Measurements from ENCODE around the gene PCDHAC1.
"Not testable (repeated sequence)": the region's sequence is repeated elsewhere in the genome, so short reads cannot be mapped to it uniquely, and the experiment has no call there.

PCDHAC1 gene, protein sequence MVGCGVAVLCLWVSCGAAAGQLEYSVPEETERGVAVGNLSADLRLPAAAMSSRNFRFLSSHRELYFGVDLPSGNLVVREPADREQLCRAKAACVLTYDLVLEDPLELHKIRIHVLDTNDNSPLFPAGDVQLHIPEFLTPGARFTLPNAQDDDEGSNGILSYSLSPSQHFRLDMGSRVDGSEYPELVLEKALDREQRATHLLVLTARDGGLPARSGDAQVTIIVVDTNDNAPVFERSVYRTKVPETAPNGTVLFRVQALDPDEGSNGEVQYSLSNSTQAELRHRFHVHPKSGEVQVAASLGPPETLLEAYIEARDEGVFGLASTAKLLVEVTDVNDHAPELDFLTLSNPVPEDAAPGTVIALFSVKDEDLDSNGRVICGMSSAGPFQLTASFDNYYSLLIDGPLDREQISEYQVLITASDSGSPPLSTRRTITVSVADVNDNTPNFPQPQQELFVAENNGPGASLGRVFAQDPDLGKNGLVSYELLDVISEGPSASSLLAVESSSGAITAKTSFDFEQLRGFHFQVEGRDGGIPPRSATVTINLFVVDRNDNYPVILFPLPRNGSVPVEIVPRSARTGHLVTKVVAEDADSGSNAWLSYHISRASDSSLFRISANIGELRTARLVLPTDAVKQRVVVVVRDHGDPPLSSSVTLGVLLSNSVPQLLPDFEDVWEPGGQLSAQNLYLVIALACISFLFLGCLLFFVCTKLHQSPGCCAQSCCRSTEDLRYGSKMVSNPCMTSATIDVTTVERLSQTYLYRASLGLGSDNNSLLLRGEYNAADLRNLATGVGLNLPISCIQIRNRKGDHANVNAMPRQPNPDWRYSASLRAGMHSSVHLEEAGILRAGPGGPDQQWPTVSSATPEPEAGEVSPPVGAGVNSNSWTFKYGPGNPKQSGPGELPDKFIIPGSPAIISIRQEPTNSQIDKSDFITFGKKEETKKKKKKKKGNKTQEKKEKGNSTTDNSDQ

DNA sequence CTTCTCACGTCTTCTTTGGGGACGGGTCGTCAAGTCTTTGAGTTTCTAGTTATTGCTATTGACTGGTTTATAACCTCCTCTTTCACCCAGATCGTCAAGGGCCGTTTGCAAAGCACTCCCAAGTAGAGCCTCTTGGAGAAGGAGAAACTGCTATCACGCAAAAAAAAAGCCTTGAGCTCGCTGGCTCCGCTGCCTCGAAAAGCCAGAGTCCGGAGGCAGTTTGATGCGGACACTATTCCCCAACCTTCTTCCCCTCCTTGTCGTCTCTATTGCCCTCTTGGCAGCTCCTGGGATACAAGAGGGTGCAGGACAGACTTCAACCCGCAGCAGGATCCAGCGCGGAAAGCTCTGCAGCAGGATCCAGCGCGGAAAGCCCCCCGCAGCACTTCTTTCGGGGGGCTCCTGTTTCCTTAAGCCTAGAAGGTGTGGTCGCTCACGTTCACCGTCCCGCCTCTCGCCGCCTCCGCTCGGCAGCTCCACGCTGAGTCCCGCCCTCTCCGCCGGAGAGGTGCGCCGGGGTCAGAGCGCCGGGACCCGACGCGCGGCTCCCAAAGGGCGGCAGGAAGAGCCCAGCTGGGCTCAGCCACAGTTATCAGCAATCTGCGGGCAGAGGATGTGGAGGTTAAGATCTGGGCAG, at the start of gene PCDHAC1:
Gene PCDHAC1, plus strand, starts transcription at position 494 of the 637 bp plus-strand sequence. CDS start 594 bp downstream, outside the sequence.
- DNase-seq (ENCODE audit: low spot score) = no peak

DNA sequence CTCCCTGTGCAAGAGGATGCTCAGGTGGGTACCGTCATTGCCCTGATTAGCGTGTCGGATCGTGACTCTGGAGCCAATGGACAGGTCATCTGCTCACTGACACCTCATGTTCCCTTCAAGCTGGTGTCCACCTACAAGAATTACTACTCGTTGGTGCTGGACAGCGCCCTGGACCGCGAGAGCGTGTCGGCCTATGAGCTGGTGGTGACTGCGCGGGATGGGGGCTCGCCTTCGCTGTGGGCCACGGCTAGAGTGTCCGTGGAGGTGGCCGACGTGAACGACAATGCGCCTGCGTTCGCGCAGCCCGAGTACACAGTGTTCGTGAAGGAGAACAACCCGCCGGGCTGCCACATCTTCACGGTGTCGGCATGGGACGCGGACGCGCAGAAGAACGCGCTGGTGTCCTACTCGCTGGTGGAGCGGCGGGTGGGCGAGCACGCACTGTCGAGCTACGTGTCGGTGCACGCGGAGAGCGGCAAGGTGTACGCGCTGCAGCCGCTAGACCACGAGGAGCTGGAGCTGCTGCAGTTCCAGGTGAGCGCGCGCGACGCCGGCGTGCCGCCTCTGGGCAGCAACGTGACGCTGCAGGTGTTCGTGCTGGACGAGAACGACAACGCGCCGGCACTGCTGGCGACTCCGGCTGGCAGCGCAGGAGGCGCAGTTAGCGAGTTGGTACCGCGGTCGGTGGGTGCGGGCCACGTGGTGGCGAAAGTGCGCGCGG, 49.4 kb upstream of the PCDHAC1 start:
- not testable (repeated sequence) for DNase-seq (ENCODE audit: low spot score)

DNA sequence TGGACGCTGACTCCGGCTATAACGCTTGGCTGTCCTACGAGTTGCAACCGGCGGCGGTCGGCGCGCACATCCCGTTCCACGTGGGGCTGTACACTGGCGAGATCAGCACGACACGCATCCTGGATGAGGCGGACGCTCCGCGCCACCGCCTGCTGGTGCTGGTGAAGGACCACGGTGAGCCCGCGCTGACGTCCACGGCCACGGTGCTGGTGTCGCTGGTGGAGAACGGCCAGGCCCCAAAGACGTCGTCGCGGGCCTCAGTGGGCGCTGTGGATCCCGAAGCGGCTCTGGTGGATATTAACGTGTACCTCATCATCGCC, 48.9 kb upstream of the PCDHAC1 start:
- DNase-seq (ENCODE audit: low spot score) = no peak

DNA sequence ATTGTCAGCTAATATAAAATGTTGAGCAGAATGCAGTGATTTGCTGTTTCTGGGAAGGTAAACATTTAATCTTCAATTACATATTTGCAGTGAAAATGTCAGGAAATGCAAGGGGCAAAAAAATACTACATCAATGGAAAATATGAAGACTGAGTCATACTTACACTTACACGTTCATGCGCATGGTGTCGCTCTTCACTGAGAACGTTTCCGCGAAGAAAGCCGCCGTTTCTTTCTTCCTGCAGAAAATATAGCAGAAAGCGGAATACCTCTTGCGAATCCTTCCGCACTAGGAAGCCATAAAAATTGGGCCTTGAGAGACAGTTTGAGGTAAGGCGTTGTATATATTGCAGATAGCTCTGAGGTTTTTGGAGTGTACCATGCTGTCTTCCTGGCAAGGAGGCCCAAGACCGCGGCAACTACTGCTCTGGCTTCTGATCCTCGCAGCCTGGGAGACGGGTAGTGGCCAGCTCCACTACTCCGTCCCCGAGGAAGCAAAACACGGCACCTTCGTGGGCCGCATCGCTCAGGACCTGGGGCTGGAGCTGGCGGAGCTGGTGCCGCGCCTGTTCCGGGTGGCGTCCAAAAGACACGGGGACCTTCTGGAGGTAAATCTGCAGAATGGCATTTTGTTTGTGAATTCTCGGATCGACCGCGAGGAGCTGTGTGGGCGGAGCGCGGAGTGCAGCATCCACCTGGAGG, 44.1 kb upstream of the PCDHAC1 start, which contains the start of gene PCDHA13:
Gene PCDHA13, plus strand, starts transcription at position 236 of the 702 bp plus-strand sequence. Its CDS starts 145 bp downstream, at position 381.
- DNase-seq (ENCODE audit: low spot score) = no peak

DNA sequence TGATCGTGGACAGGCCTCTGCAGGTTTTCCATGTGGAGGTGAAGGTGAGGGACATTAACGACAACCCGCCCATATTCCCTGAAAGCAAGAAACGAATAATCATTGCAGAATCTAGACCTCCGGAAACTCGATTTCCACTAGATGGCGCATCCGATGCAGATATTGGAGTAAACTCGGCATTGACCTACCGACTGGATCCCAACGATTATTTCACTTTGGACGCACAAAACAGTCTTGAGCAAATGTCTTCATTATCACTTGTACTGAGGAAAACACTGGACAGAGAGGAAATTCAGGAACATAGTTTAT, 43.6 kb upstream of the PCDHAC1 start:
- DNase-seq (ENCODE audit: low spot score) = no peak

DNA sequence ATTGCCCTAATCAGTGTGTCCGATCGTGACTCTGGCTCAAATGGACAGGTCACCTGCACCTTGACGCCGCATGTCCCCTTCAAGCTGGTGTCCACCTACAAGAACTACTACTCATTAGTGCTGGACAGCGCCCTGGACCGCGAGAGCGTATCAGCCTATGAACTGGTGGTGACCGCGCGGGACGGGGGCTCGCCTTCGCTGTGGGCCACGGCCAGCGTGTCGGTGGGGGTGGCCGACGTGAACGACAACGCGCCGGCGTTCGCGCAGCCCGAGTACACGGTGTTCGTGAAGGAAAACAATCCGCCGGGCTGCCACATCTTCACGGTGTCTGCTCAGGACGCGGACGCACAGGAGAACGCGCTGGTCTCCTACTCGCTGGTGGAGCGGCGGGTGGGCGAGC, 42.7 kb upstream of the PCDHAC1 start:
- no peak for DNase-seq (ENCODE audit: low spot score)

DNA sequence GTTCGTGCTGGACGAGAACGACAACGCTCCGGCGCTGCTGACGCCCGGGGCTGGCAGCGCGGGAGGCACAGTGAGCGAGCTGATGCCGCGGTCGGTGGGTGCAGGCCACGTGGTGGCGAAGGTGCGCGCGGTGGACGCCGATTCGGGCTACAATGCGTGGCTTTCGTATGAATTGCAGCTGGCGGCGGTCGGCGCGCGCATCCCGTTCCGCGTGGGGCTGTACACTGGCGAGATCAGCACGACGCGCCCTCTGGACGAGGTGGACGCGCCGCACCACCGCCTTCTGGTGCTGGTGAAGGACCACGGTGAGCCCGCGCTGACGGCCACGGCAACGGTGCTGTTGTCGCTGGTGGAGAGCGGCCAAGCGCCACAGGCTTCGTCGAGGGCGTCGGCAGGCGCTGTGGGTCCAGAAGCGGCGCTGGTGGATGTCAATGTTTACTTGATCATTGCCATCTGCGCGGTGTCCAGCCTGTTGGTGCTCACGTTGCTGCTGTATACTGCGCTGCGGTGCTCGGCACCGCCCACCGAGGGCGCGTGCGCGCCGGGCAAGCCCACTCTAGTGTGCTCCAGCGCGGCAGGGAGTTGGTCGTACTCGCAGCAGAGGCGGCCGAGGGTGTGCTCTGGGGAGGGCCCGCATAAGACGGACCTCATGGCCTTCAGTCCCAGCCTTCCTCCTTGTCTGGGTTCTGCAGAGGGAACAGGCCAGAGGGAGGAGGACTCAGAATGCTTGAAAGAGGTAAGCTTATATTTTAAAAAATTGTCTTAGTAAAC, 42.0 kb upstream of the PCDHAC1 start:
- DNase-seq (ENCODE audit: low spot score) = no peak

DNA sequence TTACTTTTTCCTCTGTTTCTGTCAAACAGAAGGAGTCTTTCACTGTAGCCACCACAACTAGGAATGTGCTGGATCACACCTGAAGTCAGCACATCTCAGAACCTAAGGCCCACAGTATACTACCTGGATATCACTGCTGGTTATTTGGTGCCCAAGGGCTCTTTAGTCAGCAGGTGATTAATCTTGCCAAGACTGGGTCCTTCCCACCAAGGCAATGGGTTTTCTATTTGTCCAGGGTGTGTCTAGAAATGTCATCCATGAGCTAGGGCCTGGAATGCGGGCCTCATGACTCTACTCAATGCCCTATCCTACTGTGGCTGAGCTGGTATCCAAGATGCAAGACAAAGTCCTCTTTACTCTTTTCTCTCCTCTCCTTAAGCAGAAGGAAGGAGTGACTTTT, 9.8 kb upstream of the PCDHAC1 start:
- no peak for DNase-seq (ENCODE audit: low spot score)

DNA sequence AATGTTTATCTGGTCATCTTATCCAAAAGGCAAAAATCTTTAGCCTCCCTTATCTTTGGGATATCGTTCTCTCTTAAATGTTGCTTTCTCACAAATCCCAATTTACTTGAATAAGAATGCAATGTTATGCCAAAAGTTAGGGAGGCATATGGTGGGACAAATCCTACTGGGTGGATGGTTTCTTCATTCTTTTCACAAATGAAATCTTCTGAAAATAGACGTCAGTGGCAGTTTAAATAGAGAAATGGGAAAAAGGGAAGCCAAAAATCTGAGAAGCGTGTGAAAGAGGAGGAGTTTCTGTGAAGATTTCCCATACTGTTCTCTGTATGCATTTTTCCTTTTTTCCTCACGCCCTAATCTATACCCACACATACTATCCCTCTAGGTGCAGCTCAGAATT, 2.5 kb upstream of the PCDHAC1 start:
- no peak for DNase-seq (ENCODE audit: low spot score)

DNA sequence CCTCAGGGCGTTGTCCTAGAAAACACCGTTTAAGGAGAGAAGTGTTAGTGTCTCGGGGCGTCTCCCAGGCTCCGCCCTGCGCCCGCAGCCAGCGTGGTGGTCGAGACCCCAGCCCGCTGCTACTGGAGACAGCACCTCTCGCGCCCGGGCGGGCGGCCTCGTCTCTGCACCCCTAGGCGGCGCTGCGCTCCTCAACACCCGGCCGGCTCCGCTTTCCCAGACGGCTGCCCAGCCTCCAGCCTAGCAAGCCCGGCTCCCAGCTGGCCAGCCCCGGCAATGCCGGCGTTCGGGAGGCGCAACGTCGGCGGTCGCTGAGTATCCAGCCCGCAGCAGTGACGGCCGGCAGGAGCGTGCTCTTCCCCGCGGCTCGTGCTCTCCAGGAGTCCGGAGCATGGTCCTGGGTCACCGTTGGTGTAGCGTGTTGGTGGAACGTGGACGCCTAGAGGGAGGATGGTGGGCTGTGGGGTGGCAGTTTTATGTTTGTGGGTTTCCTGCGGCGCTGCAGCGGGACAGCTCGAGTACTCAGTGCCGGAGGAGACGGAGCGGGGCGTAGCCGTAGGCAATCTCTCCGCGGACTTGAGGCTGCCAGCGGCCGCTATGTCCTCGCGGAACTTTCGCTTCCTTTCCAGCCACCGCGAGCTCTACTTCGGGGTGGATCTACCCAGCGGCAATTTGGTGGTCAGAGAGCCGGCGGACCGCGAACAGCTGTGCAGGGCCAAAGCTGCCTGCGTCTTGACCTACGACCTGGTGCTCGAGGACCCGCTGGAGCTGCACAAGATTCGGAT, 536 bp downstream of the PCDHAC1 start:
- peak; percentile 78 for DNase-seq (ENCODE audit: low spot score)

DNA sequence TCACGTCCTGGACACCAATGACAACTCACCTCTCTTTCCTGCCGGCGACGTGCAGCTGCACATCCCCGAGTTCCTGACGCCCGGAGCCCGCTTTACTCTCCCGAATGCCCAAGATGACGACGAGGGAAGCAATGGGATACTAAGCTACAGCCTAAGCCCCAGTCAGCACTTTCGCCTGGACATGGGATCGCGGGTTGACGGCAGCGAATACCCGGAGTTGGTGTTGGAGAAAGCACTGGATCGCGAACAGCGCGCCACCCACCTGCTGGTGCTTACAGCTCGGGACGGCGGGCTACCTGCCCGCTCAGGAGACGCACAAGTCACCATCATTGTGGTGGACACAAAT, 1.1 kb downstream of the PCDHAC1 start:
- DNase-seq (ENCODE audit: low spot score) = no peak

DNA sequence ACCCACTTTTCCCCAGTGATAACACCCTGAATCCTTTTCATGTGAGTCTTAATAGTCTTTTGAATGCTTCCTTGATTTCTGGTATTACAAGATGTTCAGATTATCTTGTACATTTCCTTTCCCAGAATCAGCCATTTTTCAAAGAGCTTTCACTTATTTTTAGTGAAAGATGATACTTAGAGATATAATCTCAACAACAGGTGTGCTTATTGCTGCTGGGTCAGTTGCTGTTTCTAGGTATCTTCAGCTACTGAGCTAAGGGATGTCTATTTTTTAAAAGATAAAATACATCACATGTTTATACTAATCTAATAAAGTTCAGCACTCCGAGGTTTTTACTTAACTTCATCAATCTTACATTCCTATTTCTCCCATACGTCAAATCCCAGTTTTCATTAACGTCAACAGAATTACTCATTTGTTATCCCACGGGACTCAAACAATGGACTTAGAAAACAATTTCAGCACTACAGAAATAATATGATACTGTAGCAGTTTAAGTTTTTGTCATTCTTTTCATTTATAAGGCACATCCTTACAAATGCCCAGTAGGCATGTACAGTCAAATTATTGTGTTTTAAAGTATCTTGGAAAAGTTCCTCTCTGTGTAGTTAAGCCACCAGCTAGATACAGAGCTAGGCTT, 9.0 kb downstream of the PCDHAC1 start:
- no peak for DNase-seq (ENCODE audit: low spot score)

DNA sequence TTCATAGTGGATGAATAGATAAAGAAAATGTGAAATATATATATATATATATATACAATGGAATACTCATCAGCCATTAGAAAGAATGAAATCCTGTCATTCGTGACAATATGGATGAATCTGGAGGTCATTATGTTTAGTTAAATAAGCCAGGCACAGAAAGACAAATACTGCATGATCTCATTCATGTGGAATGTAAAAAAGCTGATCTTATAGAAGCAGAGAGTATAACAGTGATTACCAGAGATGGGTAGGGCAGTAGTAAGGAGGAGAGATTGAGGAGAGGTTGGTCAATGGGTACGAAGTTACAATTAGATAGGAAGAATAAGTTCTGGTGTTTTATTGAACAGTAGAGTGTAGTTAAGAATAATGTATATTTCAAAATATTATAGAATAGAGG, 20.5 kb downstream of the PCDHAC1 start:
- DNase-seq (ENCODE audit: low spot score) = no peak

DNA sequence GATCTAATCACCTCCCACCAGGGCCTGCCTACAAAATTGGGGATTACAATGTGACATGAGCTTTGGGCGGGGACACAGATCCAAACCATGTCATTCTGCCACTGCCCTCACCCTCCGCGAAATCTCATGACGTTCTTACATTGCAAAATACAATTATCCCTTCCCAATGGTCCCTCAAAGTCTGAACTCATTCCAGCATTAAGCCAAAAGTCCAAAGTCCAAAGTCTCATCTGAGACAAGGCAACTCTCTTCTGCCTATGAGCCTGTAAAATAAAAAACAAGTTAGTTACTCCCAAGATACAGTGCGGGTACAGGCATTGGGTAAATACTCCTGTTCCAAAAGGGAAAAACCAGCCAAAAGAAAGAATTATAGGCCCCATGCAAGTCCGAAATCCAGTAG, 25.5 kb downstream of the PCDHAC1 start:
- no peak for DNase-seq (ENCODE audit: low spot score)

DNA sequence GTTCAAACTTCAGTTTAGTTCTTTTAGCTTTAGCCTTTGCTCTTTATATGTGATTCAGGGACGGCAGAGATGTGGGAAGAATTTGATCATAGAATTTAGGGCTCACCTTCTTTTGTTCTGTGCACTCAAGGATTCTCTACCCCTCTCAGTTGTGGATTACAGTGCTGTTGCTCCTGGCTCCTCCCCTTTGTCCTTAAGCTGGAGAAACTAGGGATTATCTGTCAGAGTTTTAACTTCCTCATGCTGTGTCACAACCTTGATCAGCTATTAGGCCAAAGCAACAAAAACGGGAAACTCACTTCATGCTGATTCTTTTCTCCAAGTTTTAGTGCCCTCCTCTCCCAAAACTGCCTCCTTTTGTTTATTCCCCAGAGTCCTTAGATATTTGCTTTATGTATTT, 27.1 kb downstream of the PCDHAC1 start:
- no peak for DNase-seq (ENCODE audit: low spot score)

DNA sequence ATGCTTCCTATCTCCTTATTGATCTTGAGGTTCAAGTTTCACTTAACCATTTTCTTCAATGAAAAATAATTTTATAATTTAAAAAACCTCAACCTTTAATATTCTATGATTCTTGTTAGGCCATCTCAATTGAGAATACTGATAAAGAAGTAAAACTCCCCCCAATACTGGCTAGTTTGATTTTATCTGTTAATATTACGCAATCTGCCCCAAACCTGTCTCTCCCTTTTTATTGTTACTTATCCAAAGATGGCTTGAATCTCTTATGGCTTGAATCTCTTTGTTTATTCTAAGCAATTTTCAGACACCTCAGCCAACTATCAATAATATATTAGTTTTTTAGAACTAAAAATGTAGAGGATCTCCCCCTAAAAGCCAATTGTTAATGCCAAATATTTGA, 36.1 kb downstream of the PCDHAC1 start:
- DNase-seq (ENCODE audit: low spot score) = no peak

DNA sequence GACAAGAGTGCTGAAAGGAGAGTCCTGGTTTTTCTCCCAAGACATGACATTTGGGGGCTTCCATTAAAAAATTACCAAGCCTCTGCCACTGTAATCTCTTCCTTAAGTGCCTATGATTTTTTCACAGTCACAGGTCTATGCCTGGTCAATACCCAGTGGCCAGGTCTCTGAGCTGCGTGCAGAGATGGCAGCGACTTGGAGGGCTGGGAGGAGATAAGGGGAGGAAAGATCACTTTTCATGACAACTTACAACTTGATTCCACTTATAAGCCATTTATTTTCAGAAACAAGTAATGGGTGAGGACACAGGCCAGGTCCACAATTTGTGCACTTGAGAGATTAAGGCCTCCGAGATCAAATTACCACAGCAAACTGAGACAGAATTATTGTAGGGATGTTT, 38.3 kb downstream of the PCDHAC1 start:
- DNase-seq (ENCODE audit: low spot score) = no peak

DNA sequence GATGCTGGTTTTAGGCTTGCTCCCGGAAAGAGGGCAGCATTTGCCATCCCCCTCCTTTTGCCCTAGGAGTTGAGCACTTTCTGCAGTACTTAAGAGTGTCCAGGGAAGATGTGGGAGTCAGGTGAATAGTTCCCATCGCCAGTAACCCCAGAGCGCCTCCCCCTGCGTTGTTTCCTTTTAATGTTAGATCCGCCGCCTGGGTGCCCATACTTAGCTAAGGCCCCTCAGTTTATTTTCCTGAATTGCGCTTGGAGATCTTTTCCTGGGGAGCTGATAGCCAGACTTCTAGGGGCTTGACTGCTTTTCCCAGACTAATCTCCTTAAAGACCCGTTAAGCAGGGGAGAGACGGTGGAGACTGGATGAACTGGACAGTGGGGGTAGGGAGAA, 39.8 kb downstream of the PCDHAC1 start:
- DNase-seq (ENCODE audit: low spot score) = no peak

All from AG20443 (cell line).